ENCODE data around the gene LPAR6. TPM values are rescaled to one million over a fixed set of nuclear protein-coding genes. Genes with fewer than 3 reads are reported as not detected.

Gene LPAR6
- total RNA-seq, 1 experiment from 2014 or later, result not detected

GRCh38 chr13:48383384-48383783 is 29.5 kb downstream of the LPAR6 start:
- POLR2A ChIA-PET, result no interaction called here
- DNase-seq, result no peak
- H3K4me3 Mint-ChIP-seq (ENCODE audit: unreplicated experiment), result no peak overlapping the region
- no peaks in the 10 kb centered on the region for H3K9me3 ChIP-seq
- H3K4me1 ChIP-seq, result no peaks in the 10 kb centered on the region
- TF ChIP-seq CTCF (IDR thresholded peaks at IDR 0.05; ENCODE audit: insufficient read depth in 1 of 2, low read depth in 1 of 2, low read length in 1 of 2, severe bottlenecking in 1 of 2, unreplicated experiment in 1 of 2), result no peak
- H3K27me3 Mint-ChIP-seq (ENCODE audit: insufficient read depth, unreplicated experiment), result no peaks in the 10 kb centered on the region
- H3K9me3 Mint-ChIP-seq (ENCODE audit: unreplicated experiment), result no peaks in the 10 kb centered on the region
- no peaks in the 10 kb centered on the region for H3K36me3 ChIP-seq (ENCODE audit: control insufficient read depth, insufficient read depth, low read length)
- H3K27ac Mint-ChIP-seq (ENCODE audit: unreplicated experiment), result no peak overlapping the region
- intact Hi-C loops (cut with micrococcal nuclease; ENCODE audit: unreplicated experiment), result no loop called here
- no peaks in the 10 kb centered on the region for H3K27me3 ChIP-seq (replicated peaks; ENCODE audit: control insufficient read depth, insufficient read depth, low read length)
- no TSS peak for BruUV-seq (replicated peaks)
- H3K4me1 Mint-ChIP-seq (ENCODE audit: low read depth, unreplicated experiment), result no peaks in the 10 kb centered on the region
- H3K4me3 ChIP-seq (ENCODE audit: low read depth, low read length), result no peak overlapping the region
- no peaks in the 10 kb centered on the region for H3K36me3 Mint-ChIP-seq (ENCODE audit: insufficient read depth, unreplicated experiment)
- CTCF ChIA-PET, result no interaction called here

- no peak for TF ChIP-seq CTCF (IDR thresholded peaks at IDR 0.05; ENCODE audit: insufficient read depth in 1 of 2, low read depth in 1 of 2, low read length in 1 of 2, severe bottlenecking in 1 of 2, unreplicated experiment in 1 of 2)
- Mint-ChIP-seq H3K36me3 (ENCODE audit: insufficient read depth, unreplicated experiment) (no peaks in the 10 kb centered on the region), H3K9me3 (ENCODE audit: unreplicated experiment) (no peaks in the 10 kb centered on the region), H3K27ac (ENCODE audit: unreplicated experiment) (no peak overlapping the region), H3K4me1 (ENCODE audit: low read depth, unreplicated experiment) (no peaks in the 10 kb centered on the region), H3K4me3 (ENCODE audit: unreplicated experiment) (no peak overlapping the region), H3K27me3 (ENCODE audit: insufficient read depth, unreplicated experiment) (no peaks in the 10 kb centered on the region)
- no peak overlapping the region for H3K4me3 ChIP-seq (ENCODE audit: low read depth, low read length)
- DNase-seq, result no peak
- no TSS peak for BruUV-seq (replicated peaks)
- H3K36me3 ChIP-seq (ENCODE audit: control insufficient read depth, insufficient read depth, low read length), result no peaks in the 10 kb centered on the region
- no peaks in the 10 kb centered on the region for H3K4me1 ChIP-seq
- H3K9me3 ChIP-seq, result no peaks in the 10 kb centered on the region
- intact Hi-C loops (cut with micrococcal nuclease; ENCODE audit: unreplicated experiment), result no loop called here
- H3K27me3 ChIP-seq (replicated peaks; ENCODE audit: control insufficient read depth, insufficient read depth, low read length), result no peaks in the 10 kb centered on the region
- CTCF ChIA-PET, result interaction anchor here (0.6 kb wide), 1 partner anchor 47 kb away, joined by 4 read pairs; no protein-coding TSS in a partner anchor
- POLR2A ChIA-PET, result no interaction called here
Measured at GRCh38 chr13:48380581-48380980, 32.3 kb downstream of the LPAR6 start.

- Histone ChIP-seq H3K36me3 (ENCODE audit: control insufficient read depth, insufficient read depth, low read length) (peaks cover 2% of the 10 kb centered on the region; the same call in 1 of the 2 replicates), H3K4me3 (ENCODE audit: low read depth, low read length) (no peak overlapping the region), H3K4me1 (no peaks in the 10 kb centered on the region), H3K9me3 (no peaks in the 10 kb centered on the region), H3K27me3 (replicated peaks; ENCODE audit: control insufficient read depth, insufficient read depth, low read length) (no peaks in the 10 kb centered on the region)
- Mint-ChIP-seq H3K4me1 (ENCODE audit: low read depth, unreplicated experiment) (no peaks in the 10 kb centered on the region), H3K36me3 (ENCODE audit: insufficient read depth, unreplicated experiment) (no peaks in the 10 kb centered on the region), H3K27ac (ENCODE audit: unreplicated experiment) (no peak overlapping the region), H3K27me3 (ENCODE audit: insufficient read depth, unreplicated experiment) (no peaks in the 10 kb centered on the region), H3K4me3 (ENCODE audit: unreplicated experiment) (no peak overlapping the region), H3K9me3 (ENCODE audit: unreplicated experiment) (peaks cover 8% of the 10 kb centered on the region)
- ChIA-PET POLR2A (no interaction called here), CTCF (no interaction called here)
- no peak for DNase-seq
- intact Hi-C loops (cut with micrococcal nuclease; ENCODE audit: unreplicated experiment), result no loop called here
- no TSS peak for BruUV-seq (replicated peaks)
- no peak for TF ChIP-seq CTCF (IDR thresholded peaks at IDR 0.05; ENCODE audit: insufficient read depth in 1 of 2, low read depth in 1 of 2, low read length in 1 of 2, severe bottlenecking in 1 of 2, unreplicated experiment in 1 of 2)
Measured at GRCh38 chr13:48377857-48378256, 35.1 kb downstream of the LPAR6 start.

Measured in Caco-2 (cell line).